ENCODE measurements around the gene VPS37C.
"Not testable (repeated sequence)": the region's sequence is repeated elsewhere in the genome, so short reads cannot be mapped to it uniquely, and the experiment has no call there.

VPS37C gene

GRCh38 chr11:61194169-61194671 is 33.0 kb upstream of the VPS37C start:
- FAIRE-seq = no peak
- TF ChIP-seq TAF1 (IDR thresholded peaks at IDR 0.05; ENCODE audit: borderline replicate concordance, low read depth, low read length) (no peak), POLR2AphosphoS5 (IDR thresholded peaks at IDR 0.05; ENCODE audit: low read depth, low read length) (no peak), POLR2A (IDR thresholded peaks at IDR 0.05; ENCODE audit: low read depth, low read length) (no peak)

GRCh38 chr11:61193596-61193995 is 32.4 kb upstream of the VPS37C start:
- TF ChIP-seq TAF1 (IDR thresholded peaks at IDR 0.05; ENCODE audit: borderline replicate concordance, low read depth, low read length) = no peak
- no peak for TF ChIP-seq POLR2AphosphoS5 (IDR thresholded peaks at IDR 0.05; ENCODE audit: low read depth, low read length)
- no peak for TF ChIP-seq POLR2A (IDR thresholded peaks at IDR 0.05; ENCODE audit: low read depth, low read length)
- no peak for FAIRE-seq
- DNase-seq (ENCODE audit: insufficient read length) = no peak

More at GRCh38 chr11:61194169-61194671, 33.0 kb upstream of the VPS37C start:
- DNase-seq (ENCODE audit: insufficient read length) = no peak

- FAIRE-seq (no peak), DNase-seq (ENCODE audit: insufficient read length) (no peak)
- no peak for TF ChIP-seq POLR2A (IDR thresholded peaks at IDR 0.05; ENCODE audit: low read depth, low read length)
- no peak for TF ChIP-seq POLR2AphosphoS5 (IDR thresholded peaks at IDR 0.05; ENCODE audit: low read depth, low read length)
Observed at GRCh38 chr11:61189933-61190332, 28.7 kb upstream of the VPS37C start.

GRCh38 chr11:61187505-61188130 is 26.4 kb upstream of the VPS37C start:
- DNase-seq (ENCODE audit: insufficient read length) = peak; percentile 53
- TF ChIP-seq POLR2A (IDR thresholded peaks at IDR 0.05; ENCODE audit: low read depth, low read length) (no peak), POLR2AphosphoS5 (IDR thresholded peaks at IDR 0.05; ENCODE audit: low read depth, low read length) (no peak), TAF1 (IDR thresholded peaks at IDR 0.05; ENCODE audit: borderline replicate concordance, low read depth, low read length) (no peak)
- peak; percentile 94 for FAIRE-seq

- peak; percentile 73 for FAIRE-seq
- no peak for DNase-seq (ENCODE audit: insufficient read length)
- TF ChIP-seq POLR2AphosphoS5 (IDR thresholded peaks at IDR 0.05; ENCODE audit: low read depth, low read length) (no peak), TAF1 (IDR thresholded peaks at IDR 0.05; ENCODE audit: borderline replicate concordance, low read depth, low read length) (no peak), POLR2A (IDR thresholded peaks at IDR 0.05; ENCODE audit: low read depth, low read length) (no peak)
Observed at GRCh38 chr11:61186504-61186903, 25.3 kb upstream of the VPS37C start.

GRCh38 chr11:61183645-61184044 is 22.4 kb upstream of the VPS37C start:
- DNase-seq (ENCODE audit: insufficient read length) (no peak), FAIRE-seq (no peak)
- TF ChIP-seq TAF1 (IDR thresholded peaks at IDR 0.05; ENCODE audit: borderline replicate concordance, low read depth, low read length) (no peak), POLR2A (IDR thresholded peaks at IDR 0.05; ENCODE audit: low read depth, low read length) (no peak), POLR2AphosphoS5 (IDR thresholded peaks at IDR 0.05; ENCODE audit: low read depth, low read length) (no peak)

- DNase-seq (ENCODE audit: insufficient read length) (no peak), FAIRE-seq (no peak)
- TF ChIP-seq POLR2A (IDR thresholded peaks at IDR 0.05; ENCODE audit: low read depth, low read length) (no peak), TAF1 (IDR thresholded peaks at IDR 0.05; ENCODE audit: borderline replicate concordance, low read depth, low read length) (no peak), POLR2AphosphoS5 (IDR thresholded peaks at IDR 0.05; ENCODE audit: low read depth, low read length) (no peak)
Observed at GRCh38 chr11:61181489-61181888, 20.3 kb upstream of the VPS37C start.

GRCh38 chr11:61180205-61180604 is 19.0 kb upstream of the VPS37C start:
- FAIRE-seq; DNase-seq (ENCODE audit: insufficient read length): not testable (repeated sequence)

GRCh38 chr11:61176446-61176845 is 15.2 kb upstream of the VPS37C start:
- TF ChIP-seq POLR2A (IDR thresholded peaks at IDR 0.05; ENCODE audit: low read depth, low read length) (no peak), TAF1 (IDR thresholded peaks at IDR 0.05; ENCODE audit: borderline replicate concordance, low read depth, low read length) (no peak), POLR2AphosphoS5 (IDR thresholded peaks at IDR 0.05; ENCODE audit: low read depth, low read length) (no peak)
- DNase-seq (ENCODE audit: insufficient read length) (no peak), FAIRE-seq (no peak)

- TF ChIP-seq POLR2A (IDR thresholded peaks at IDR 0.05; ENCODE audit: low read depth, low read length) = no peak
- TF ChIP-seq POLR2AphosphoS5 (IDR thresholded peaks at IDR 0.05; ENCODE audit: low read depth, low read length) = no peak
- TF ChIP-seq TAF1 (IDR thresholded peaks at IDR 0.05; ENCODE audit: borderline replicate concordance, low read depth, low read length) = no peak
- FAIRE-seq = no peak
- no peak for DNase-seq (ENCODE audit: insufficient read length)
Observed at GRCh38 chr11:61174949-61175348, 13.7 kb upstream of the VPS37C start.

GRCh38 chr11:61174273-61174672 is 13.0 kb upstream of the VPS37C start:
- no peak for FAIRE-seq
- no peak for DNase-seq (ENCODE audit: insufficient read length)
- TF ChIP-seq TAF1 (IDR thresholded peaks at IDR 0.05; ENCODE audit: borderline replicate concordance, low read depth, low read length) (no peak), POLR2A (IDR thresholded peaks at IDR 0.05; ENCODE audit: low read depth, low read length) (no peak), POLR2AphosphoS5 (IDR thresholded peaks at IDR 0.05; ENCODE audit: low read depth, low read length) (no peak)

GRCh38 chr11:61173456-61173855 is 12.2 kb upstream of the VPS37C start:
- DNase-seq (ENCODE audit: insufficient read length) = no peak
- no peak for TF ChIP-seq POLR2A (IDR thresholded peaks at IDR 0.05; ENCODE audit: low read depth, low read length)
- no peak for TF ChIP-seq TAF1 (IDR thresholded peaks at IDR 0.05; ENCODE audit: borderline replicate concordance, low read depth, low read length)
- TF ChIP-seq POLR2AphosphoS5 (IDR thresholded peaks at IDR 0.05; ENCODE audit: low read depth, low read length) = no peak
- peak; percentile 67 for FAIRE-seq
